Cardiac ventricle fibroblast (primary cell): ENCODE measurements around the gene KRTAP4-3. TPM values are rescaled to one million over a fixed set of nuclear protein-coding genes. Genes with fewer than 3 reads are reported as not detected.

Source experiments
- total RNA-seq: library from RNA; depleted of rRNA; stranded (reverse); fragments of >200 nt; gene quantifications from 2 replicates; pipeline ENCODE4 v1.2.3, GENCODE V29; 2015

Gene KRTAP4-3
- not detected in 2 replicates for total RNA-seq

DNA sequence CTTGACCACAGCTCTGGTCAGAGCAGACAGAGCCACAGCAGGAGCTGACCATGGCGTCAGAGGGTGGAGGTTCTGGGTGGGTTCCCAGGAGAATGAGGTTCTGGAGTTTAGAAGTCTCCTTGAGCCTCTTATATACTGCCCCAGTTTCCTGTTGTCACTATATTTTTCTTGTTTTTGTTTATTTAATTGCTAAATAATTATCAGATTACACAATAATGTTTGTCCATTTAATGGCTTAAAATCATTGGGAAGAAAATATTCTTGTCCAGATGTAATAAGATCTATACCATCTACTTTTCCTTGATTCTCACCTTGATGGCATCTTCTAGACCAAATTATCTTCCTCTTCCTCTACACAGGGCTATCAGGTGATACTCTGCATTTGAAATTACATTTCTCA, at the start of gene KRTAP4-3:
TSS of gene KRTAP4-3 (minus strand) at position 101 of the 400 bp plus-strand sequence. CDS start at position 52, 49 bp downstream.

DNA sequence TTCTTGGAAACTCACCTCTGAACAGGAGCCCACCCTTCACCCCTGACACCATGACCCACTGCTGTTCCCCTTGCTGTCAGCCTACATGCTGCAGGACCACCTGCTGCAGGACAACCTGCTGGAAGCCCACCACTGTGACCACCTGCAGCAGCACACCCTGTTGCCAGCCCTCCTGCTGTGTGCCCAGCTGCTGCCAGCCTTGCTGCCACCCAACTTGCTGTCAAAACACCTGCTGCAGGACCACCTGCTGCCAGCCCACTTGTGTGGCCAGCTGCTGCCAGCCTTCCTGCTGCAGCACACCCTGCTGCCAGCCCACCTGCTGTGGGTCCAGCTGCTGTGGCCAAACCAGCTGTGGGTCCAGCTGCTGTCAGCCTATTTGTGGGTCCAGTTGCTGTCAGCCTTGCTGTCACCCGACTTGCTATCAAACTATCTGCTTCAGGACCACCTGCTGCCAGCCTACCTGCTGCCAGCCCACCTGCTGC, 21.9 kb upstream of the KRTAP4-3 start, which contains the start of gene KRTAP9-1:
TSS of gene KRTAP9-1 (plus strand) at position 51 of the 482 bp plus-strand sequence. CDS start at position 51, 0 bp downstream.

DNA sequence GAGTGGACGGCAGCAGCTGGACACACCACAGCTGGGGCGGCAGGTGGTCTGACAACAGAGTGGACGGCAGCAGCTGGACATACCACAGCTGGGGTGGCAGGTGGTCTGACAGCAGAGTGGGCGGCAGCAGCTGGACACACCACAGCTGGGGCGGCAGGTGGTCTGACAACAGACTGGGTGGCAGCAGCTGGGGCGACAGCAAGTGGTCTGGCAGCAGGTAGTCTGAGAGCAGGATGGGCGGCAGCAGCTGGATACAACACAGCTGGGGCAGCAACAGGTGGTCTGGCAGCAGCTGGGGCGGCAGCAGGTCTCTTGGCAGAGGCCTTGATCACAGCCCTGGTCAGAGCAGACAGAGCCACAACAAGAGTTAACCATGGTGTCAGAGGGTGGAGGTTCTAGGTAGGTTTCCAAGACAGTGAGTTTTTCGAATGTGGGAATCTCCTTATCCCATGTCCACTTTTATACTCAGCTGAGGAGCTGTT, 16.5 kb upstream of the KRTAP4-3 start, which contains the start of gene KRTAP4-1:
TSS of gene KRTAP4-1 (minus strand) at position 432 of the 482 bp plus-strand sequence. CDS start at position 375, 57 bp downstream.

DNA sequence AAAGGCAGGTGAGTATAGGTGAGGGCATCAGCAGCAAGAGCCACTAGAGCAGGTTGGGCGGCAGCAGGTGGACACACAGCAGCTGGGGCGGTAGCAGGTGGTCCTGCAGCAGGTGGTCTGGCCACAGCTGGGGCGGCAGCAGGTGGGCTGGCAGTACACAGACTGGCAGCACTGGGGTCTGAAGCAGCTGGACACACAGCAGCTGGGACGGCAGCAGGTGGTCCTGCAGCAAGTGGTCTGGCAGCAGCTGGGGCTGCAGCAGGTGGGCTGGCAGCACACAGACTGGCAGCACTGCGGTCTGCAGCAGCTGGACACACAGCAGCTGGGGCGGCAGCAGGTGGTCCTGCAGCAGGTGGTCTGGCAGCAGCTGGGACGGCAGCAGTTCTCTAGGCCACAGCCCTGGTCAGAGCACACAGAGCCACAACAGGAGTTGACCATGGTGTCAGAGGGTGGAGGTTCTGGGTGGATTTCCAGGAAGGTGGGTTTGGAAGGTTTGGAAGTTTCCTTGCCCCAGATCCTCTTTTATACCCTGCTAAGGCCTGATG, 9.8 kb upstream of the KRTAP4-3 start, which contains the start of gene KRTAP4-2:
TSS of gene KRTAP4-2 (minus strand) at position 495 of the 545 bp plus-strand sequence. CDS start at position 438, 57 bp downstream.

DNA sequence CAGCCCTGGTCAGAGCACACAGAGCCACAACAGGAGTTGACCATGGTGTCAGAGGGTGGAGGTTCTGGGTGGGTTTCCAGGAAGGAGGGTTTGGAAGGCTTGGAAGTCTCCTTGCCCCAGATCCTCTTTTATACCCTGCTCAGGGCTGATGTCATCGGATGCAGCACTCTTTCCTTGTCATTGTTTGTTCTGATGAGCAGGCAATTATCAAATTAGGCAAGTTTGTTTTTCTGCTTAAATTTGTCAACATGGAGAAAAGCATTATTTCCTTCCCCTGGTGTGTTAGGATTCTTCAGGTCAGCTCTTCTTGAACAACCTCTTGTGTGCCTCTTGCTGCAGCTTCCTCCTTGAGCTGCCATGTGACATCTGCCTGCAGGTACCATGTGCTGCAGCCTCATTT, 7.4 kb downstream of the KRTAP4-3 start, which contains the start of gene KRTAP4-4:
TSS of gene KRTAP4-4 (minus strand) at position 101 of the 400 bp plus-strand sequence. CDS start at position 44, 57 bp downstream.

DNA sequence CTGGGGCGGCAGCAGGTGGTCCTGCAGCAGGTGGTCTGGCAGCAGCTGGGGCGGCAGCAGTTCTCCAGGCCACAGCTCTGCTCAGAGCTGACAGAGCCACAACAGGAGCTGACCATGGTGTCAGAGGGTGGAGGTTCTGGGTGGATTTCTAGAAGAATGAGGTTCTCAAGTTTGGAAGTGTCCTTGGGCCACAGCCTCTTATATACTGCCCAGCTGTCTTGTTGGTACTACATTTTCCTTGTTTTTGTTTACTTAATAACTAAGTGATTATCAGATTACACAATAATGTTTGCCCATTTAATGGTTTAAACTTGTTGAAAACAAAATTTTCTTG, 18.4 kb downstream of the KRTAP4-3 start, which contains the start of gene KRTAP4-5:
TSS of gene KRTAP4-5 (minus strand) at position 174 of the 334 bp plus-strand sequence. CDS start at position 116, 58 bp downstream.

DNA sequence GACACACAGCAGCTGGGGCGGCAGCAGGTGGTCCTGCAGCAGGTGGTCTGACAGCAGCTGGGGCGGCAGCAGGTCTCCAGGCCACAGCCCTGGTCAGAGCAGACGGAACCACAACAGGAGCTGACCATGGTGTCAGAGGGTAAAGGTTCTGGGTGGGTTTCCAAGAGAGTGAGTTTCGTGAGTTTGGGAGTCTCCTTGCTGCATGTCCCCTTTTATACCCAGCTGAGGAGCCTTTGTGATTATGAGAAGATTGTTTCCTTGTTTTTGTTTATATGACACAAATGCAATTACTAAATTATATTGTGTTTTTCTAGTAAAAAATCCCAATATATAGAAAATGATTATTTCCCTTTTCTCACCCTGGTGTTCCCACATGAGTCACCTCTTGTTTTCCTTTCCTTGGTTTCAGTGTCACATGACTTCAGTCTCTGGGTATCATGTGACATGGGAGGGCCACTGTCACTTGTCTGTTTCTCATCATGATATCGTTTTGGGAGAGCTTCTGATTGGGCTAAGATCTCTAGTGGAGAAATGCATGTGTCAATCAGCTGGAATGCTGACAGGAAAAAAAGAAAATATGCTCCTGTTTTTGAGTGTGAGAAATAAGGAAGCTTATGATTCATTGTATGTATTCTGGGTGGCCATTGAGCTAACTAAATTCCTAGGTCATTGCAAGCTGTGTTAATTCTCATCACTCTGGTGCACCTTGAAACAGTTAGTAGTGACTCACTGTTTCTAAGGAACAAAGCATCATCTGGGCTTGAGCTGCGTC, 27.5 kb downstream of the KRTAP4-3 start, which contains the start of gene KRTAP4-6:
TSS of gene KRTAP4-6 (minus strand) at position 185 of the 772 bp plus-strand sequence. CDS start at position 128, 57 bp downstream.

DNA sequence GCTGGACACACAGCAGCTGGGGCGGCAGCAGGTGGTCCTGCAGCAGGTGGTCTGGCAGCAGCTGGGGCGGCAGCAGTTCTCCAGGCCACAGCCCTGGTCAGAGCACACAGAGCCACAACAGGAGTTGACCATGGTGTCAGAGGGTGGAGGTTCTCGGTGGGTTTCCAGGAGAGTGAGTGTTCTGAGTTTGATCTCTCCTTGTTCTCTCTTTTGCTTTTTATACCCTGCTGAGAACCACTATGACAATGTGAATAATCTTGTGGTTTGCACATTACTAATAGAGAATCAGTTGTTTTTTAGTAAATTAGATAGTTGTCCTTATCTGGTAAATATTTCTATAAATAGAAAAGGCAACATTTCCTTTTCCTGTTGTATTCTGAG, 44.0 kb downstream of the KRTAP4-3 start, which contains the start of gene KRTAP4-12:
TSS of gene KRTAP4-12 (minus strand) at position 192 of the 381 bp plus-strand sequence. CDS start at position 132, 60 bp downstream.

DNA sequence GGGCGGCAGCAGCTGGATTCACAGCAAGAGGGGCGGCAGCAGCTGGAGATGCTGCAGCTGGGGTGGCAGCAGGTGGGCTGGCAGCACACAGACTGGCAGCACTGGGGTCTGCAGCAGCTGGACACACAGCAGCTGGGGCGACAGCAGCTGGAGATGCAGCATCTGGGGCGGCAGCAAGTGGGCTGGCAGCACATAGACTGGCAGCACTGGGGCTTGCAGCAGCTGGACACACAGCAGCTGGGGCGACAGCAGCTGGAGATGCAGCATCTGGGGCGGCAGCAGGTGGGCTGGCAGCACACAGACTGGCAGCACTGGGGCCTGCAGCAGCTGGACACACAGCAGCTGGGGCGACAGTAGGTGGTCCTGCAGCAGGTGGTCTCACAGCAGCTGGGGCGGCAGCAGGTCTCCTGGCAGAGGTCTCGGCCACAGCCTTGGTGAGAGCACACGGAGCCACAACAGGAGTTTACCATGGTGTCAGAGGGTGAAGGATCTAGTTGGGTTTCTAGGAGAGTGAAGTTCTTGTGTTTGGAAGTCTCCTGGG, 50.1 kb downstream of the KRTAP4-3 start, which contains the start of gene KRTAP4-11:
TSS of gene KRTAP4-11 (minus strand) at position 528 of the 541 bp plus-strand sequence. CDS start at position 470, 58 bp downstream.

Other genes with a start within 250 kb of the KRTAP4-3 start
- not detected in 2 replicates for gene KRT23, start 230.6 kb downstream of the KRTAP4-3 start, total RNA-seq
- gene KRT39, start 201.3 kb downstream of the KRTAP4-3 start, total RNA-seq = not detected in 2 replicates
- not detected in 2 replicates for gene KRT40, start 183.9 kb downstream of the KRTAP4-3 start, total RNA-seq
- gene KRTAP3-3, start 174.1 kb downstream of the KRTAP4-3 start, total RNA-seq = not detected in 2 replicates
- not detected in 2 replicates for gene KRTAP3-2, start 168.3 kb downstream of the KRTAP4-3 start, total RNA-seq
- gene KRTAP3-1, start 159.1 kb downstream of the KRTAP4-3 start, total RNA-seq = not detected in 2 replicates
- not detected in 2 replicates for gene KRTAP1-5, start 141.0 kb downstream of the KRTAP4-3 start, total RNA-seq
- gene KRTAP1-4, start 138.0 kb downstream of the KRTAP4-3 start, total RNA-seq = not detected in 2 replicates
- not detected in 2 replicates for gene KRTAP1-3, start 133.3 kb downstream of the KRTAP4-3 start, total RNA-seq
- gene KRTAP1-1, start 126.8 kb downstream of the KRTAP4-3 start, total RNA-seq = not detected in 2 replicates
- gene KRTAP2-1, start 120.9 kb downstream of the KRTAP4-3 start, total RNA-seq = not detected in 2 replicates
- gene KRTAP2-2, start 113.0 kb downstream of the KRTAP4-3 start, total RNA-seq = not detected in 2 replicates
- not detected in 2 replicates for gene KRTAP2-3, start 108.1 kb downstream of the KRTAP4-3 start, total RNA-seq
- gene KRTAP2-4, start 102.3 kb downstream of the KRTAP4-3 start, total RNA-seq = not detected in 2 replicates
- gene KRTAP4-7, start 84.1 kb downstream of the KRTAP4-3 start, total RNA-seq = not detected in 2 replicates
- not detected in 2 replicates for gene KRTAP4-8, start 70.1 kb downstream of the KRTAP4-3 start, total RNA-seq
- gene KRTAP4-16, start 66.0 kb downstream of the KRTAP4-3 start, total RNA-seq = not detected in 2 replicates
- not detected in 2 replicates for gene KRTAP4-9, start 62.8 kb downstream of the KRTAP4-3 start, total RNA-seq
- gene KRTAP4-11, start 49.8 kb downstream of the KRTAP4-3 start, total RNA-seq = not detected in 2 replicates
- gene KRTAP4-12, start 44.0 kb downstream of the KRTAP4-3 start, total RNA-seq = not detected in 2 replicates
- gene KRTAP4-6, start 27.7 kb downstream of the KRTAP4-3 start, total RNA-seq = not detected in 2 replicates
- not detected in 2 replicates for gene KRTAP4-5, start 18.4 kb downstream of the KRTAP4-3 start, total RNA-seq
- not detected in 2 replicates for gene KRTAP4-4, start 7.5 kb downstream of the KRTAP4-3 start, total RNA-seq
- not detected in 2 replicates for gene KRTAP4-2, start 10.0 kb upstream of the KRTAP4-3 start, total RNA-seq
- not detected in 2 replicates for gene KRTAP4-1, start 16.7 kb upstream of the KRTAP4-3 start, total RNA-seq
- not detected in 2 replicates for gene KRTAP9-1, start 21.7 kb upstream of the KRTAP4-3 start, total RNA-seq
- not detected in 2 replicates for gene KRTAP9-2, start 58.4 kb upstream of the KRTAP4-3 start, total RNA-seq
- gene KRTAP9-3, start 64.2 kb upstream of the KRTAP4-3 start, total RNA-seq = not detected in 2 replicates
- gene KRTAP9-8, start 69.8 kb upstream of the KRTAP4-3 start, total RNA-seq = not detected in 2 replicates
- not detected in 2 replicates for gene KRTAP9-4, start 81.5 kb upstream of the KRTAP4-3 start, total RNA-seq
- gene KRTAP9-9, start 87.2 kb upstream of the KRTAP4-3 start, total RNA-seq = not detected in 2 replicates
- gene KRTAP9-6, start 97.2 kb upstream of the KRTAP4-3 start, total RNA-seq = not detected in 2 replicates
- gene KRTAP9-7, start 107.5 kb upstream of the KRTAP4-3 start, total RNA-seq = not detected in 2 replicates
- gene KRTAP29-1, start 134.6 kb upstream of the KRTAP4-3 start, total RNA-seq = not detected in 2 replicates
- gene KRTAP16-1, start 141.1 kb upstream of the KRTAP4-3 start, total RNA-seq = not detected in 2 replicates
- gene KRTAP17-1, start 147.5 kb upstream of the KRTAP4-3 start, total RNA-seq = not detected in 2 replicates
- gene KRT33A, start 182.6 kb upstream of the KRTAP4-3 start, total RNA-seq = not detected in 2 replicates
- not detected in 2 replicates for gene KRT33B, start 201.6 kb upstream of the KRTAP4-3 start, total RNA-seq
- not detected in 2 replicates for gene KRT34, start 214.1 kb upstream of the KRTAP4-3 start, total RNA-seq
- gene KRT31, start 229.4 kb upstream of the KRTAP4-3 start, total RNA-seq = not detected in 2 replicates